ENCODE results near the gene ASS1.
A peak's percentile ranks its signal among the peaks of the same experiment; 100 is the strongest.

ASS1 gene

DNA sequence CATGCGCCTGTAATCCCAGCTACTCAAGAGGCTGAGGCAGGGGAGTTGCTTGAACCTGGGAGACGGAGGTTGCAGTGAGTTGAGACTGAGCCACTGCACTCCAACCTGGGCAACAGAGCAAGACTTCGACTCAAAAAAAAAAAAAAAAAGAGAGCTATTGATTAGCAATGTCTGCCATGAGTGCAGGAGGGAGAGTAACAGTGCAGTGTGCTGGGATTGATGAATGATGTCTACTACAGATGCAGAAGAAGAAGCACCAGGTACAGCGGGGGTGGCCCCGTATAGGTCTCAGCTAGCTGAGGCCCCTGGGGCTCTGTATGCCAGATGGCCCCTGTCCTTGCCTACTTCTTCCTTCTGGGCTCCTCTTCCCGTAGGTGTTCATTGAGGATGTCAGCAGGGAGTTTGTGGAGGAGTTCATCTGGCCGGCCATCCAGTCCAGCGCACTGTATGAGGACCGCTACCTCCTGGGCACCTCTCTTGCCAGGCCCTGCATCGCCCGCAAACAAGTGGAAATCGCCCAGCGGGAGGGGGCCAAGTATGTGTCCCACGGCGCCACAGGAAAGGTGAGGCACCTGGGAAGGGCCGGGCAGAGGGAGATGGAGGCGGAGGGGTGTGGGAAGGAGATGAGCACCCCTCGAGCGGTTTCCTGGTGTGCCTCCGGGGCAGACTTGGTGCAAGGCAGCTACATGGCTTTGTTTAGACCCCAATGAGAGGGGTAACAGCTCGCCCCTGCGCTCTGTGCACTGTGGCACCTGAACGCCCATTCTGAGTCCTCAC lies 13.5 kb downstream of the ASS1 start:
- no peak for DNase-seq

DNA sequence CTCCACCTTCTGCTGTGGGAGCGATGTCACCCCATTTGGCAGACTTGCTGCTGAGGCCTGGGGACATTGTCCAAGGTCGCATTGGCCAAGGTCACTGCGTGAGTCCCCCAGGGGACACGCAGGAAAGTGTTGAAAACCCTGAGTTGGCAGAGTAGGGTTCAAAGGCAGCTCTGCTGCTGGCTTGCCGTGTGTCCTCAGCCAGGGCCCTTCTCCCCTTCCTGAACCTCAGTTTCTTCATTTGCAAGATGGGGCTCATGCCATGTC lies 14.0 kb downstream of the ASS1 start:
- DNase-seq: no peak

- DNase-seq: no peak
Observed at GRCh38 chr9:130459151-130459550, 14.4 kb downstream of the ASS1 start.

DNA sequence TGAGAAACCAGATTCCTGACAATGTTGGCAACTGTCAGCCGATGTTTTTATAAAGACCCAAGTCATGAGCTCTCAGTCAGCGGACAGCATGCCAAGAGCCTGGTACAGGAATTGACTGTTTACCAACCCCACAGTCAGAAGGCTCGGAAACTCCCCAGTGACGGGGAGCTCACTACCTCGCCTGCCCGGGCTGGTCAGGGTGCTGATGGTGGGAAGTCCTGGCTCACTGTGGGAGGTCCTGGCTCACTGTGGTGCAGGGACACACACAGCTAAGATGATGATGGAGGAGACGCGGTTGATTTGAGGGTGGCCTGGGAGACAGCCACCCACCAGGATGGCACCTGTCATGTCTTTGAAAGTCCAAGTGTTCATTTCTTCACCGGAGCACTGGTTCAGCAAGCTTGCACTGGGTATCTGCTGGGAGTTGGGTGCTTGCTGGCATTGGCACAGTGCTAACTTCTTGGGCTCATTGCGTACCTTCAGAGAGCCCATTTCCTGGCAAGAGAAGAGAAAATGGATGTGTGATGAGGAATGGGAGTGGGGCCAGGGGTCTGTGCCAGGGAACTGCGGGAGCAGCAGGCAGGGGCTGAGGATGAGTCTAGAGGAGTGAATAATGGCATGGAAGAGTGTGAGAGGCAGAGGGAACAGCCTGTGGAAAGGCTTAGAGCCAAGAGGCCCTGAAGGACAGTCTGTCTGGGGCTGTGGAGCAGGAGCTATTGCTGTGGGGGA lies 15.3 kb downstream of the ASS1 start:
- DNase-seq: no peak

DNA sequence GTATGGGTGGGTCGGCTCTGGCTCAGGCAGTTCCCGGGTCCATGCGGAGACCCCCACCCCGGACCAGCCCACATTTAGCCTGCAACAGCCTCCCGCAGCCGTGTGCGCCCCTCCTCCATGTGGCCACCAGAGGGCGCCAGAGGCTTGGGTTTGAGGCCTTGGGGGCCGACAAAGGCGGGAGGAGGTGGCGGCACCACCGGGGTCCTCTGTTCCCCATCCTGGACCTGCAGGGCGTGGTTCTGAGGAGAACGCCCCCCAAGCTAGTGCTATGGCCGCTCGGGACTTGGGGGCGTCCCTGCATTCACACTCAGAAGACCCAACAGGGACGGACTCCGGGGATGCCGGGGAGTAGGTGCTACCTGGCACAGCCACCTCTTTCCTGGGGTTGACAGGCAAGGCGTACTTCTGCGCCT lies 16.5 kb downstream of the ASS1 start:
- DNase-seq: peak; percentile 66

DNA sequence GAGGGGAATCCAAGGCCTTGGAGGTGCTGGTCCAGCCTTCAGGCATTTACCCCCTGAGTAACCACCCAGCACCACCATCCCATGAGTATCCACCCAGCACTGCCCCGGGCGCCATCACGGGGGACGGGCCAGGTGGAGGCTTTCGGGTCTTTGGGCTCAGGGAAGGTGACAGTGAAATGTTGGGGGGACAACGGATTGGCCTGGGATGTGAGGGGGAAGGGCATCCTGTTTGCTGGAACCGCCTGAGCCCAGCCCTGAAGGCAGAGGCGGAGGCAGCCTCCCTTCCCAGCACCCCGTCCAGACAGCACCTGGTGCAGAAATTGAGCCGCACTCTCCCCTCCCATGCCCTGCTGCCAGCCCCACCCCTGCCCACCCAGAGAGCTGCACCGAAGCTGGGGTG lies 17.0 kb downstream of the ASS1 start:
- no peak for DNase-seq

DNA sequence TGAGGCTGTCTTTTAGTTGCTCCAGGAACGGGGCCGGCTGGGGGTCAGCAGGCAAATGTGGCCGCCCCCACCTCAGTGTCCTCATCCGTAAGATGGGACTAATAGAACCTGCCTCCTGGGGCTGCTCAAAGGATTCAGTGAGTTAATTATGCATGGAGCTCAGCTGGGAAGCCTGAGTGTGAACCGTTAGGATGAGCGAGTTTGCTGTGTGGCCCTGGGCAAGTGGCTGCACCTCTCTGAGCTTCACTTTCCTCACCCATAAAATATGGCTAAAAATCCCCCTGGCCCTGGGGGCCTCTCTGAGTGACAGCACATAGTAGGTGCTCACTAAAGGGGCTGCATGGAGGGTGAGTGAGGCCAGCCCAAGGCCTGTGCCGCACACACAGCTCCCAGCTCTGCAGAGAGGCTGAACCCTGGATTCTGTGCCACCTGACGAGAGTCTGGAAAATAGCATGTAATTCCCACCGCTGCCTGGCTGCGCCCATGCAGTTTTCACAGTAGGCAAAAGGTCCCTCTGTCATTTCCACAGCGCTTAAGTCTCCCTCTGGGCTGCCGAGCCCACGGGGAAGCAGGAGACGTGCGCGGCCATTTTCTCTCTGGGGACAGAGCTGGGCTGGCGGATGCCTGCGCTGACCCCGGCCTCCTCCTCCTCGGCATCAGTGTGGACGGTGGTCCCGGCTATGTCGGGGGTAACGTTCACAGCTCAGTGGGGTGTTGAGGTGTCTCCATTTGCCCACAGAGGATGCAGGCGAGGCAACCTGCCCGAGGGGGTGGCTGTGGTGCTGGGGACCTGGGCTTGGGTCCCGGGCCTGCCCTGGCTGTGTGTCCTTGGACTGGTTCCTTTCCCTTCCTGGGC lies 18.2 kb downstream of the ASS1 start:
- DNase-seq: no peak

DNA sequence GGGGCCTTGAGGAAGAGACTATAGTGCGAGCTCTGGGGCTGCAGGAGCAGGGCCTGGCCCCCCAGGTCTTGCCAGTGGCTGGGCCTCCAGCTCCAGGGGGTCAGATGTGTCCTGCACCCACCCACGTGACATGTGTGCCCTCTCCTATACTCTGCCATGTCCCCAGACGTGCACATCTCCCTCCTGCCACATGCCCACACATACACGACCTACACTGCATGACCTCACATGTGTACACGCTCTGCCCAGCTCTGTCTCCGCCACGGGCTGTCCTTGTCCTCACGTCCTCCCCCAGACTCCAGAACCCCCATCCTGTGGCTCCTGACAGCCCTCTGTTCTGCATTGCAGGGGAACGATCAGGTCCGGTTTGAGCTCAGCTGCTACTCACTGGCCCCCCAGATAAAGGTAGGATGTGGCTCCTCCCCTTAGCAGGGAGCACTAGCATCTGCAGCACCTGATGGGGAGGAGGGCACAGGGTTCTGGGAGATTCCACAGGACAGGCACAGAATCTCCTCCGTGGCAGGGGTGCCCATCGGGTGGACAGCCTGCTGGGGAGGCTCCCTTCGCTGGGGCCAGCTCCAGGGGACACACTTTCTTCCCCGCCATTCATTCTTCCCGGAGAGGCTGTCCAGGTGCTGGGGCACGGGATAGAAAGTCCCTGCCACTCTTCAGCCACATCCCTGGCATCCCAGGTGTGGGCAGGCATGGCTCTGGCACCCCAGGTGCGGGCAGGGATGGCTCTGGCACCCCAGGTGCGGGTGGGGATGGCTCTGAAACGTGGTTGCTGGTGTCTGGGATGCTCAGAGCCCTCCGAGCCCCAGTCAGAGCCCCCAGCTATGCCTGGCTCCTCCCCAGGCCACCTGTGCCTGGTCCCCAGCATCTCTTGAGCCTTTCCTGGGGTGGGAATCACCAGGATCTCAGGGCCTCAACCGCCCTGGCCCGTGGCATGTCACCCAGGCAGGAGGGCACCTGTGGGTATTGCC lies 19.3 kb downstream of the ASS1 start:
- DNase-seq: no peak

DNA sequence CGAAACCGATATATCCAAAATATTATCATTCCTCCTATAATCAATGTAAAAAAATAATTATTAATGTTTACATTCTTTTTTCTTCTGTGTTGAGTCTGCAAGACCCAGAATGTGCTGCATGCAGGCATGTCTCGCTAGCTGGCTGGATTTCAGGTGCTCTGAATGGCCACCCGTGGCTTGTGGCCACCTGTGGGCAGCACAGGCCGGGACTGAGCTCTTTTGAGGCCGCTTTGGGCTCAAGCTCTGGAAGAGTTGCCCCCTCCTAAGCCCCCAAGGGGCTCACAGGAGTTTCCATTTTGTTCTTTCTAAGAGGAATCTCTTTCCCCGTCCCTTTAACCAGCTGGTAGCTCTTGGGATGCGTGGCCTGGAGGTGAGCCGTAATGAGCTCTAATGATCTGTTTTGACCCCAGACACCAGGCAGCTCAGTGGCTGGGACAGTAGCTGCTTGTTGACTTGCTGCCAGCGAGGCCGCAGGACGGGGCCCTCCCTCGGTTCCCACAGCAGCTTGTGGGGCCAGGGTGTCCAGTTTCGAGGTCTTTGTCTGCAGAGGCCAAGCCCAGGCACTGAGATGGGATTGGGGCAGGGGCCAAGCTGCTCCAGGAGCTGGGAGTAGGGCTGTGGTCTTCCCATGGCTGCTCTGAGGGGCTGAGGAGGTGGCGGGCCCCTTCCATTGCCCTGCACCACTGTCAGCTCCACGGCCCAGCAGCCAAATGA lies 20.8 kb downstream of the ASS1 start:
- no peak for DNase-seq

DNA sequence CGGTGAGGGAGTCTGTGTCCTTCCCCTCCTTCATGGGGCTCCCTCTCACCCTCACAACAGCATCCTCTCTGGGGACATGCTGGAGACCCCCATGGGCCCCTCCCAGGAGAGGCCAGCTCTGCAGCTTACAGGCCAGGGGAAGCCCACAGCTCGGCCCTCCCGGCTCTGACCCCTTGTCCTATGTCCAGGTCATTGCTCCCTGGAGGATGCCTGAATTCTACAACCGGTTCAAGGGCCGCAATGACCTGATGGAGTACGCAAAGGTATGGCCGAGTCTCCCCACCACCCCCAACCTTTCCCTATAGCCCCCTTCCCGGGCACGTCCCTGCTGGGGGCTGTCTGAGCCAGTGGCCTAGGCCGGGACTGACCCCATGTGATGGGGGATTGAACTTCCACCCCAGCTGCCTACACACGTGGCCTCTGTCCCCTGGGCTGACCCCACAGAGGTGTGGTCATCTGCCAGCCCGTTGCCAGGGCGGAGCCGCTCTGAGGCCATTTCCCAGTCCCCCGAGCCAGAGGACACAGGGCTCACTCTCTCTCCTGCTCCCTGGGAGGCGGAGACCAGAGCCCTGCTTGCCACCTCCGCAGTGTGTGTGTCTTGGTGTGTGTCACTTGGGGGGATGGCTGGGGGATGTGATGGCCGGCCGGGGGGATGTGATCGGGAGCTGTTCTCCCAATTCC lies 21.9 kb downstream of the ASS1 start:
- no peak for DNase-seq

GRCh38 chr9:130467316-130467715 lies 22.6 kb downstream of the ASS1 start:
- no peak for DNase-seq

GRCh38 chr9:130468566-130468965 lies 23.8 kb downstream of the ASS1 start:
- no peak for DNase-seq

DNA sequence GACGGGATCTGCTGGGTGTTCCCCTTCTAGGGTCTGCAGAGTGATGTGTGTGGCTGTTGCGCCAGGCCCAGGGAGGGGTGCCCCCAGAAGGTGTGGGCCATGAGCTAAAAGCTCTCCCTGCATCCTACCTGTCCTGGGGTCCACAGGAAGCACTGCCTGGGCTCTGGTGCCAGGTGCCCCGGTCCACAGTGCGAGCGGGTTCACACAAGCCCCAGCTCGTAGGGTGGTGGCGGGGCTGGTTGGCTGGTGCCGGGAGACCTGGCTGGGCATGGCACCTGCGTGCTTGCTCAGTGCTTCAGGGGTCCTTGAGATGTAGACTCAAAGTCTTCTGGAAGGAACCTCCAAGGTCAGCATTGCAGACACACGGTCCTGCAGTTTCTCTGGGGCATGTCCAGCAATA lies 25.5 kb downstream of the ASS1 start:
- no peak for DNase-seq

GRCh38 chr9:130470950-130471349 lies 26.2 kb downstream of the ASS1 start:
- no peak for DNase-seq

GRCh38 chr9:130471411-130472183 lies 26.8 kb downstream of the ASS1 start:
- DNase-seq: no peak

DNA sequence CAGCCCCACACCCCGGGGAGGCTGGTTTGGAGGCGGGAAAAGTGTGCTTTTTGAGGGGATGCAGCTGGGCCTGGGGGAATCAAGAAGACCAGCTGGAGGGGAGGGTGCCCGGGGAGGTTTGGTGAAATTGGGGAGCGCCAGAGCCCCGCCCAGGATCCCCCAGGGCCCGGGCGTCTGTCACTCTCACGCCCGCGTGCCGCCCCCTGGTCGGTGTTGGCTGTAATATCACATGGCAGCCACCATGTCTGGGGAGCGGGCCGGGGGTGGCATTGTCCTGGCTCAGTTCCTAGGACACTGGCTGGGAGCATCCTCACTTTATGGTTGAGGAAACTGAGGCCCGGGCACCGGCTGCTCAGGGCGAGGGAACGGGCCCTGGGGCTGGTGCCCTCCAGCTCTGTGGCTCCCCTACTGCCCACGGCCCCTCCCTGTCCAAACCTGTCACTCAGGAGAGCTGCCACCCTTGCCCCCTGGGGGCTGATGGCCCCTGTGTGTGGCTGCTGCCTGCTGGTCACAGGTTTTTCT lies 27.5 kb downstream of the ASS1 start:
- no peak for DNase-seq

- no peak for DNase-seq
Observed at GRCh38 chr9:130473009-130473408, 28.2 kb downstream of the ASS1 start.

- no peak for DNase-seq
Observed at GRCh38 chr9:130473566-130473965, 28.8 kb downstream of the ASS1 start.

DNA sequence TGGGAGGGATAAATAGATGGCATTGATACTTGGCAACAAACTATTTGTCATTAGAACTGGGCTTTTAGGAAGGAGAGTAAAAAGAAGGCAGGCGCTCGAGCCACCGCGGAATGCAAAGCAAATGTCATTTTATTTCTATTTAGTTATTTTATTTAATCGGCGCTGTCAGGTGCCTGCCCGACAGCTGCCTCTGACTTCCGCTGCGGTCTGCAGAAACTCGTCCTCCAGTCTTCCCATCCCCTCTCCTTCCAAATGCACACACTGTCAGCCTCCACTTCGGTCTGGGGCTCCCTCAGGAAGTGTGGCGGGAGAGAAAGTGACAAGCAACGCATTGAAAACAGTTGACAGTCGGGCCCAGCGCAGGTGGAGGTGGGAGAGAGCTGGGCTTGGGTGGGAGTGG lies 29.3 kb downstream of the ASS1 start:
- DNase-seq: no peak

GRCh38 chr9:130476151-130476730 lies 31.5 kb downstream of the ASS1 start:
- DNase-seq: no peak
